SK-N-SH (cell line): ENCODE data around the gene FAM3C. TPM values are rescaled to one million over a fixed set of nuclear protein-coding genes. Genes with fewer than 3 reads are reported as not detected.

ENCODE experiments used
- CTCF ChIA-PET: fragments of 300-600, 350-600 bp; formaldehyde crosslinking; extraction: SDS; loops from one replicate; lab custom pipeline; 2021; lab: Yijun Ruan, JAX
- POLR2A ChIA-PET: fragments of 350-600 bp; sonication (Branson Sonifier 250); formaldehyde crosslinking; extraction: SDS; loops from one replicate; lab custom pipeline; 2020; ENCODE audit warnings: antibody characterized with exemption, inconsistent platforms; lab: Yijun Ruan, JAX
- DNase-seq: peaks from one replicate; pipeline ENCODE4 v3.0.0; 2012
- H2AFZ ChIP-seq: fragments of 200-600 bp; sonication (generic); 2 replicates; pipeline ENCODE4 v1.8.1; 2016; ENCODE audit warnings: antibody characterized with exemption, mild to moderate bottlenecking, low read depth
- H3F3A ChIP-seq: fragments of 200-600 bp; sonication (generic); replicated peaks from 2 replicates; pipeline ENCODE3; 2016; ENCODE audit warnings: antibody characterized with exemption, mild to moderate bottlenecking; ENCODE audit not compliant: insufficient read depth
- H3K27ac ChIP-seq, 2 experiments: fragments of 200-500 bp in 1 of 2; fragments of 200-600 bp in 1 of 2; sonication (Bioruptor generic) in 1 of 2; sonication (generic), shearing (Covaris generic) in 1 of 2; 2 replicates each; pipeline versions ENCODE4 v1.5.1 to v1.6.1; 2014 to 2016; ENCODE audit warnings: low read depth in 2 of 2, inconsistent platforms in 1 of 2, low read length in 1 of 2, mild to moderate bottlenecking in 1 of 2, mixed read lengths in 1 of 2
- H3K27me3 ChIP-seq: fragments of 200-600 bp; sonication (generic), shearing (Covaris generic); 2 replicates; pipeline ENCODE4 v1.6.1; 2016; ENCODE audit warnings: mixed run types; ENCODE audit not compliant: insufficient read depth
- H3K36me3 ChIP-seq, 2 experiments: fragments of 200-500 bp in 1 of 2; fragments of 200-600 bp in 1 of 2; sonication (Bioruptor generic) in 1 of 2; sonication (generic) in 1 of 2; replicated peaks in 1 of 2; 2 replicates each; pipeline versions ENCODE3 to v1.5.1; 2014 to 2016; ENCODE audit warnings: low read length in 1 of 2, mild to moderate bottlenecking in 1 of 2; ENCODE audit not compliant: insufficient read depth in 2 of 2, control insufficient read depth in 1 of 2
- H3K4me1 ChIP-seq, 2 experiments: fragments of 200-500 bp in 1 of 2; fragments of 200-600 bp in 1 of 2; sonication (Bioruptor generic) in 1 of 2; sonication (generic), shearing (Covaris generic) in 1 of 2; 2 replicates each; pipeline versions ENCODE4 v1.5.1 to v1.6.1; 2014 to 2016; ENCODE audit warnings: low read depth in 1 of 2, low read length in 1 of 2, mixed run types in 1 of 2; ENCODE audit not compliant: insufficient read depth in 2 of 2, control insufficient read depth in 1 of 2
- H3K4me2 ChIP-seq: fragments of 200-600 bp; sonication (generic), shearing (Covaris generic); 2 replicates; pipeline ENCODE4 v1.6.1; 2017; ENCODE audit warnings: mixed run types
- H3K4me3 ChIP-seq, 2 experiments: fragments of 200-500 bp in 1 of 2; fragments of 200-600 bp in 1 of 2; sonication (Bioruptor generic) in 1 of 2; sonication (generic), shearing (Covaris generic) in 1 of 2; 2 replicates each; pipeline versions ENCODE4 v1.5.1 to v1.8.1; 2014 to 2016; ENCODE audit warnings: low read depth in 2 of 2, inconsistent platforms in 1 of 2, low read length in 1 of 2, mild to moderate bottlenecking in 1 of 2, mixed read lengths in 1 of 2, moderate library complexity in 1 of 2
- H3K79me2 ChIP-seq: fragments of 200-600 bp; sonication (generic); 2 replicates; pipeline ENCODE4 v1.8.1; 2017; ENCODE audit warnings: mild to moderate bottlenecking; ENCODE audit not compliant: insufficient read depth
- H3K9ac ChIP-seq: fragments of 200-600 bp; sonication (generic); 2 replicates; pipeline ENCODE4 v1.6.1; 2017; ENCODE audit warnings: mixed run types
- H3K9me2 ChIP-seq: fragments of 200-600 bp; sonication (generic); 2 replicates; pipeline ENCODE4 v1.6.1; 2017; ENCODE audit warnings: mixed run types
- H3K9me3 ChIP-seq: fragments of 200-600 bp; sonication (generic); 2 replicates; pipeline ENCODE4 v1.6.1; 2017; ENCODE audit warnings: mixed run types, mild to moderate bottlenecking, moderate library complexity
- H4K20me1 ChIP-seq: fragments of 200-600 bp; sonication (generic); 2 replicates; pipeline ENCODE4 v1.6.1; 2017; ENCODE audit warnings: mild to moderate bottlenecking, mixed run types; ENCODE audit not compliant: insufficient read depth
- CHD2 ChIP-seq: fragments of 150-350 bp; IDR thresholded peaks from 2 replicates; pipeline ENCODE4 v1.6.1; 2018; ENCODE audit warnings: low read length; ENCODE audit not compliant: partially characterized antibody
- ELF1 ChIP-seq: IDR thresholded peaks from 2 replicates; pipeline ENCODE4 v1.4.0; 2012
- EP300 ChIP-seq, 2 experiments: IDR thresholded peaks; 2 replicates each; pipeline versions ENCODE4 v1.4.0 to v1.6.1; 2012; ENCODE audit warnings: borderline replicate concordance in 1 of 2, low read depth in 1 of 2, low read length in 1 of 2
- FOSL2 ChIP-seq: IDR thresholded peaks from 2 replicates; pipeline ENCODE4 v1.4.0; 2012; ENCODE audit warnings: low read depth, mild to moderate bottlenecking, moderate library complexity, borderline replicate concordance
- FOXM1 ChIP-seq: IDR thresholded peaks from 2 replicates; pipeline ENCODE4 v1.4.0; 2012; ENCODE audit warnings: low read depth, mild to moderate bottlenecking
- GATA2 ChIP-seq: sonication (generic); formaldehyde crosslinking; IDR thresholded peaks from 2 replicates; pipeline ENCODE4 v1.5.0; 2020; ENCODE audit warnings: mild to moderate bottlenecking, missing genetic modification reagents
- JUND ChIP-seq: IDR thresholded peaks from 2 replicates; pipeline ENCODE4 v1.4.0; 2012
- MEF2A ChIP-seq: IDR thresholded peaks from 2 replicates; pipeline ENCODE4 v1.4.0; 2012; ENCODE audit warnings: low read depth, borderline replicate concordance
- NFIC ChIP-seq: IDR thresholded peaks from 2 replicates; pipeline ENCODE4 v1.4.0; 2012; ENCODE audit warnings: borderline replicate concordance
- NRF1 ChIP-seq: IDR thresholded peaks from 2 replicates; pipeline ENCODE4 v1.6.1; 2012; ENCODE audit warnings: low read depth, mild to moderate bottlenecking, low read length
- POLR2AphosphoS5 ChIP-seq: IDR thresholded peaks from 2 replicates; pipeline ENCODE4 v1.6.1; 2012; ENCODE audit warnings: low read depth, low read length
- RAD21 ChIP-seq: IDR thresholded peaks from 2 replicates; pipeline ENCODE4 v1.6.1; 2012; ENCODE audit warnings: mild to moderate bottlenecking, low read length
- RCOR1 ChIP-seq: fragments of 150-350 bp; IDR thresholded peaks from 2 replicates; pipeline ENCODE4 v1.6.1; 2017; ENCODE audit warnings: antibody characterized with exemption, low read length
- RXRA ChIP-seq: IDR thresholded peaks from 2 replicates; pipeline ENCODE4 v1.4.0; 2012; ENCODE audit warnings: low read depth, mild to moderate bottlenecking, borderline replicate concordance
- SIN3A ChIP-seq: IDR thresholded peaks from 2 replicates; pipeline ENCODE4 v1.6.1; 2012; ENCODE audit warnings: low read depth, mild to moderate bottlenecking, low read length, moderate library complexity, borderline replicate concordance
- SMC3 ChIP-seq: IDR thresholded peaks from 2 replicates; pipeline ENCODE4 v1.6.1; 2012; ENCODE audit warnings: low read depth, low read length, improper control_type of control experiment
- TCF12 ChIP-seq: IDR thresholded peaks from 2 replicates; pipeline ENCODE4 v1.4.0; 2012
- TEAD4 ChIP-seq: IDR thresholded peaks from 2 replicates; pipeline ENCODE4 v1.4.0; 2012; ENCODE audit warnings: mild to moderate bottlenecking, borderline replicate concordance; ENCODE audit not compliant: insufficient read depth
- YY1 ChIP-seq: IDR thresholded peaks from 2 replicates; pipeline ENCODE4 v1.4.0; 2012; ENCODE audit warnings: low read depth, mild to moderate bottlenecking
- WGBS: methylation state at CpG from one replicate; pipeline ENCODE4 v1.1.6; 2017; ENCODE audit warnings: low lambda C conversion rate; 5-methylcytosine and 5-hydroxymethylcytosine counted together
- polyA plus RNA-seq, 3 experiments: library from polyadenylated mRNA; depleted of rRNA; stranded (reverse); fragments of >200 nt; gene quantifications; 2 replicates each; pipeline ENCODE4 v1.2.3, GENCODE V29; 2012
- TF ChIP-seq, protein P1 (sequence below): fragments of 200-600 bp; sonication (generic); IDR thresholded peaks from 2 replicates; pipeline ENCODE4 v1.6.1; 2017; ENCODE audit warnings: antibody characterized with exemption, mild to moderate bottlenecking, moderate library complexity
- TF ChIP-seq, protein P2 (sequence below): fragments of 150-350 bp; IDR thresholded peaks from 2 replicates; pipeline ENCODE4 v1.6.1; 2017; ENCODE audit warnings: antibody characterized with exemption, low read length, low read depth, borderline replicate concordance
- TF ChIP-seq, protein P3 (sequence below): IDR thresholded peaks from 2 replicates; pipeline ENCODE4; 2012
- TF ChIP-seq, protein P4 (sequence below): IDR thresholded peaks from 2 replicates; pipeline ENCODE4 v1.4.0; 2012; ENCODE audit warnings: low read depth, borderline replicate concordance
- TF ChIP-seq, protein P5 (sequence below): IDR thresholded peaks from 2 replicates; pipeline ENCODE4 v1.6.1; 2012; ENCODE audit warnings: mild to moderate bottlenecking, low read depth, low read length, moderate library complexity

Gene FAM3C
- polyA plus RNA-seq, 1 of the 3 experiments (the other 2 are of a cell fraction): 80.0 TPM

DNA sequence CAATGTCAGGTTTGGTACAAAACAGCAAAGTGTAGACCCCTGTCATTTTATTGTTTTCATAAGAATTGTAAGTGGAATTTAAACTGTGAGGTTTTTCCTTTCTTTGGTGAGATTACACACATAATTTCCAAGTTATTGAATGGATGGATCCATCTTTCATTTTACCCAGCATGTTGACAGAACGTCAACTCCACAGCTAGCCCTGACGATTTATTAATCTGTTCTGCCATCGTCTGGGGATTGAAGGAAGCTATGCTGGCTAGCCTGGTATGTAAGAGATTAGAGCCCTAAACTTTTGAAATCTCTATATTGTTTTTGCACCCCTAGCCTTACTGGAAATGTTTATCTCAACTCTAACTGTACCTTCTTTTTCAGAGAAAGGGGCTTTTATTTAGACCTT is 58.7 kb downstream of the FAM3C start (continued):
- TF ChIP-seq, protein P1, sequence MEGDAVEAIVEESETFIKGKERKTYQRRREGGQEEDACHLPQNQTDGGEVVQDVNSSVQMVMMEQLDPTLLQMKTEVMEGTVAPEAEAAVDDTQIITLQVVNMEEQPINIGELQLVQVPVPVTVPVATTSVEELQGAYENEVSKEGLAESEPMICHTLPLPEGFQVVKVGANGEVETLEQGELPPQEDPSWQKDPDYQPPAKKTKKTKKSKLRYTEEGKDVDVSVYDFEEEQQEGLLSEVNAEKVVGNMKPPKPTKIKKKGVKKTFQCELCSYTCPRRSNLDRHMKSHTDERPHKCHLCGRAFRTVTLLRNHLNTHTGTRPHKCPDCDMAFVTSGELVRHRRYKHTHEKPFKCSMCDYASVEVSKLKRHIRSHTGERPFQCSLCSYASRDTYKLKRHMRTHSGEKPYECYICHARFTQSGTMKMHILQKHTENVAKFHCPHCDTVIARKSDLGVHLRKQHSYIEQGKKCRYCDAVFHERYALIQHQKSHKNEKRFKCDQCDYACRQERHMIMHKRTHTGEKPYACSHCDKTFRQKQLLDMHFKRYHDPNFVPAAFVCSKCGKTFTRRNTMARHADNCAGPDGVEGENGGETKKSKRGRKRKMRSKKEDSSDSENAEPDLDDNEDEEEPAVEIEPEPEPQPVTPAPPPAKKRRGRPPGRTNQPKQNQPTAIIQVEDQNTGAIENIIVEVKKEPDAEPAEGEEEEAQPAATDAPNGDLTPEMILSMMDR: peak; percentile 48
- TF ChIP-seq NFIC: no peak
- no peak for TF ChIP-seq NRF1
- TF ChIP-seq, protein P2, sequence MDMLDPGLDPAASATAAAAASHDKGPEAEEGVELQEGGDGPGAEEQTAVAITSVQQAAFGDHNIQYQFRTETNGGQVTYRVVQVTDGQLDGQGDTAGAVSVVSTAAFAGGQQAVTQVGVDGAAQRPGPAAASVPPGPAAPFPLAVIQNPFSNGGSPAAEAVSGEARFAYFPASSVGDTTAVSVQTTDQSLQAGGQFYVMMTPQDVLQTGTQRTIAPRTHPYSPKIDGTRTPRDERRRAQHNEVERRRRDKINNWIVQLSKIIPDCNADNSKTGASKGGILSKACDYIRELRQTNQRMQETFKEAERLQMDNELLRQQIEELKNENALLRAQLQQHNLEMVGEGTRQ: no peak
- TF ChIP-seq SIN3A: no peak
- TF ChIP-seq TEAD4: no peak
- no peak for TF ChIP-seq CHD2
- no peak for TF ChIP-seq EP300 (IDR thresholded peaks at IDR 0.05; ENCODE audit: borderline replicate concordance in 1 of 2, low read depth in 1 of 2, low read length in 1 of 2)
- TF ChIP-seq POLR2AphosphoS5: no peak
- no peak for TF ChIP-seq FOSL2
- TF ChIP-seq, protein P3, sequence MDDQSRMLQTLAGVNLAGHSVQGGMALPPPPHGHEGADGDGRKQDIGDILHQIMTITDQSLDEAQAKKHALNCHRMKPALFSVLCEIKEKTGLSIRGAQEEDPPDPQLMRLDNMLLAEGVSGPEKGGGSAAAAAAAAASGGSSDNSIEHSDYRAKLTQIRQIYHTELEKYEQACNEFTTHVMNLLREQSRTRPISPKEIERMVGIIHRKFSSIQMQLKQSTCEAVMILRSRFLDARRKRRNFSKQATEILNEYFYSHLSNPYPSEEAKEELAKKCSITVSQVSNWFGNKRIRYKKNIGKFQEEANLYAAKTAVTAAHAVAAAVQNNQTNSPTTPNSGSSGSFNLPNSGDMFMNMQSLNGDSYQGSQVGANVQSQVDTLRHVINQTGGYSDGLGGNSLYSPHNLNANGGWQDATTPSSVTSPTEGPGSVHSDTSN: no peak
- no peak for TF ChIP-seq ELF1
- TF ChIP-seq GATA2 (CRISPR knock-in tag): no peak
- no peak for TF ChIP-seq JUND
- peak; percentile 94 for TF ChIP-seq RAD21
- no peak for TF ChIP-seq FOXM1
- TF ChIP-seq RCOR1: no peak
- TF ChIP-seq SMC3: peak; percentile 72
- TF ChIP-seq RXRA: no peak
- TF ChIP-seq, all 33 proteins: peak for 4

DNA sequence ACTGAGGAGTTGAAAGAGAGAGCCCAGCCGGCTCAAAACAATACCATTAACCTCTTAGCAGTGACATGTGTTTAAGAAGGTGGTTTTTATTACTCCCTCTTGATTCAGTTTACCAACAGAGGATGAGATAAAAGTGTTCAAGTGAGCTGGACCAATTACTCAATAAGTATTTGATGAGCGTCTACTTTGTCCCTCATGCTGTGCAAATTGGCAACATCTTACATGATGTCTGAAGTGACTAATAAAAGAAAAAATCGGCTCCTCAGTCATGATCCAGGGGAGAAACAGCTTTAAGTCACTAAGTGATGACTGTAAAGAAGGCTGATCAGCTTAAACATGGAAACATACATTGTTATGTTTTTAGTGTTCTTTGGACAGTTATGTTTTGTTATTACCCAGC is 59.5 kb downstream of the FAM3C start:
- ChIA-PET CTCF (interaction anchor here (1.0 to 3.0 kb wide), 18 partner anchors 10 to 545 kb away, joined by 3 to 20 read pairs (median 5); partner anchors contain the start of gene FAM3C), POLR2A (no interaction called here)
- Histone ChIP-seq H3K4me2 (no peak overlapping the region), H3F3A (no peaks in the 10 kb centered on the region), H3K36me3 (no peaks in the 10 kb centered on the region), H3K4me3 (no peak overlapping the region), H3K4me1 (peaks cover 0 to 9% of the 10 kb centered on the region in 2 experiments; a peak in 2 of 4 replicates), H3K27ac (no peak overlapping the region), H3K27me3 (peaks cover 9% of the 10 kb centered on the region; the same call in 1 of the 2 replicates), H3K79me2 (no peaks in the 10 kb centered on the region), H2AFZ (no peak overlapping the region), H3K9me2 (no peaks in the 10 kb centered on the region), H4K20me1 (no peaks in the 10 kb centered on the region), H3K9me3 (no peaks in the 10 kb centered on the region; the same call in 1 of the 2 replicates), H3K9ac (no peak overlapping the region)
- no peak for DNase-seq
- 79% methylated on average over 3 of the region's 3 CpGs for WGBS
- TF ChIP-seq CHD2 (no peak), POLR2AphosphoS5 (no peak), TCF12 (no peak), ELF1 (no peak), MEF2A (no peak), YY1 (no peak)
- TF ChIP-seq, protein P4, sequence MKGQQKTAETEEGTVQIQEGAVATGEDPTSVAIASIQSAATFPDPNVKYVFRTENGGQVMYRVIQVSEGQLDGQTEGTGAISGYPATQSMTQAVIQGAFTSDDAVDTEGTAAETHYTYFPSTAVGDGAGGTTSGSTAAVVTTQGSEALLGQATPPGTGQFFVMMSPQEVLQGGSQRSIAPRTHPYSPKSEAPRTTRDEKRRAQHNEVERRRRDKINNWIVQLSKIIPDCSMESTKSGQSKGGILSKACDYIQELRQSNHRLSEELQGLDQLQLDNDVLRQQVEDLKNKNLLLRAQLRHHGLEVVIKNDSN: no peak
- TF ChIP-seq, protein P5, sequence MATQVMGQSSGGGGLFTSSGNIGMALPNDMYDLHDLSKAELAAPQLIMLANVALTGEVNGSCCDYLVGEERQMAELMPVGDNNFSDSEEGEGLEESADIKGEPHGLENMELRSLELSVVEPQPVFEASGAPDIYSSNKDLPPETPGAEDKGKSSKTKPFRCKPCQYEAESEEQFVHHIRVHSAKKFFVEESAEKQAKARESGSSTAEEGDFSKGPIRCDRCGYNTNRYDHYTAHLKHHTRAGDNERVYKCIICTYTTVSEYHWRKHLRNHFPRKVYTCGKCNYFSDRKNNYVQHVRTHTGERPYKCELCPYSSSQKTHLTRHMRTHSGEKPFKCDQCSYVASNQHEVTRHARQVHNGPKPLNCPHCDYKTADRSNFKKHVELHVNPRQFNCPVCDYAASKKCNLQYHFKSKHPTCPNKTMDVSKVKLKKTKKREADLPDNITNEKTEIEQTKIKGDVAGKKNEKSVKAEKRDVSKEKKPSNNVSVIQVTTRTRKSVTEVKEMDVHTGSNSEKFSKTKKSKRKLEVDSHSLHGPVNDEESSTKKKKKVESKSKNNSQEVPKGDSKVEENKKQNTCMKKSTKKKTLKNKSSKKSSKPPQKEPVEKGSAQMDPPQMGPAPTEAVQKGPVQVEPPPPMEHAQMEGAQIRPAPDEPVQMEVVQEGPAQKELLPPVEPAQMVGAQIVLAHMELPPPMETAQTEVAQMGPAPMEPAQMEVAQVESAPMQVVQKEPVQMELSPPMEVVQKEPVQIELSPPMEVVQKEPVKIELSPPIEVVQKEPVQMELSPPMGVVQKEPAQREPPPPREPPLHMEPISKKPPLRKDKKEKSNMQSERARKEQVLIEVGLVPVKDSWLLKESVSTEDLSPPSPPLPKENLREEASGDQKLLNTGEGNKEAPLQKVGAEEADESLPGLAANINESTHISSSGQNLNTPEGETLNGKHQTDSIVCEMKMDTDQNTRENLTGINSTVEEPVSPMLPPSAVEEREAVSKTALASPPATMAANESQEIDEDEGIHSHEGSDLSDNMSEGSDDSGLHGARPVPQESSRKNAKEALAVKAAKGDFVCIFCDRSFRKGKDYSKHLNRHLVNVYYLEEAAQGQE: no peak
